Thoracic aorta (tissue), 2 donors: Measurements from ENCODE around the gene GLUD2. TPM values are rescaled to one million over a fixed set of nuclear protein-coding genes. Genes with fewer than 3 reads are reported as not detected.
"Not testable (repeated sequence)": the region's sequence is repeated elsewhere in the genome, so short reads cannot be mapped to it uniquely, and the experiment has no call there.

Experiments used
- ATAC-seq: fragments of 150-250 bp; one replicate; pipeline ENCODE4 v1.8.0; 2017; ENCODE audit warnings: low read depth; ENCODE audit not compliant: insufficient number of reproducible peaks, low FRiP score
- DNase-seq: peaks from one replicate; pipeline ENCODE4 v3.0.0-alpha.2; 2020; ENCODE audit warnings: low spot score
- H3K27ac ChIP-seq, 2 donors: fragments of 200-600 bp; sonication (generic); 1 replicate in 1 of 2; 2 replicates in 1 of 2; pipeline ENCODE4 v1.5.1; 2016; ENCODE audit warnings: mild to moderate bottlenecking in 2 of 2, moderate library complexity in 2 of 2
- H3K27me3 ChIP-seq: fragments of 200-600 bp; sonication (generic); replicated peaks from 2 replicates; pipeline ENCODE4 v1.6.0; 2016; ENCODE audit warnings: mild to moderate bottlenecking; ENCODE audit not compliant: insufficient read depth
- H3K36me3 ChIP-seq: fragments of 200-600 bp; sonication (generic); one replicate; pipeline ENCODE4 v1.5.1; 2016
- H3K4me1 ChIP-seq, 2 donors: fragments of 200-600 bp; sonication (generic); 1 replicate in 1 of 2; 2 replicates in 1 of 2; pipeline versions ENCODE4 v1.5.1 to v1.6.0; 2016; ENCODE audit warnings: low read depth in 2 of 2, mild to moderate bottlenecking in 1 of 2; ENCODE audit not compliant: control insufficient read depth in 1 of 2
- H3K4me3 ChIP-seq: fragments of 200-600 bp; sonication (generic); 2 replicates; pipeline ENCODE4 v1.5.1; 2016; ENCODE audit warnings: mild to moderate bottlenecking
- H3K9me3 ChIP-seq: fragments of 200-600 bp; sonication (generic); 2 replicates; pipeline ENCODE4 v1.5.1; 2016
- total RNA-seq, 2 donors: library from RNA; depleted of rRNA; stranded (reverse); fragments of >200 nt; gene quantifications; one replicate each; pipeline versions ENCODE4 v1.1.0 to v1.2.3, GENCODE V29; 2016
- TF ChIP-seq, protein P1 (sequence below): fragments of 200-600 bp; sonication (generic); IDR thresholded peaks from one replicate; pipeline ENCODE4 v1.5.1; 2019; ENCODE audit warnings: antibody characterized with exemption

The GLUD2 gene
- total RNA-seq = 1 to 10 TPM in 1 of 2 donors, under 1 TPM in 1; 0.27 to 2.5 TPM

DNA sequence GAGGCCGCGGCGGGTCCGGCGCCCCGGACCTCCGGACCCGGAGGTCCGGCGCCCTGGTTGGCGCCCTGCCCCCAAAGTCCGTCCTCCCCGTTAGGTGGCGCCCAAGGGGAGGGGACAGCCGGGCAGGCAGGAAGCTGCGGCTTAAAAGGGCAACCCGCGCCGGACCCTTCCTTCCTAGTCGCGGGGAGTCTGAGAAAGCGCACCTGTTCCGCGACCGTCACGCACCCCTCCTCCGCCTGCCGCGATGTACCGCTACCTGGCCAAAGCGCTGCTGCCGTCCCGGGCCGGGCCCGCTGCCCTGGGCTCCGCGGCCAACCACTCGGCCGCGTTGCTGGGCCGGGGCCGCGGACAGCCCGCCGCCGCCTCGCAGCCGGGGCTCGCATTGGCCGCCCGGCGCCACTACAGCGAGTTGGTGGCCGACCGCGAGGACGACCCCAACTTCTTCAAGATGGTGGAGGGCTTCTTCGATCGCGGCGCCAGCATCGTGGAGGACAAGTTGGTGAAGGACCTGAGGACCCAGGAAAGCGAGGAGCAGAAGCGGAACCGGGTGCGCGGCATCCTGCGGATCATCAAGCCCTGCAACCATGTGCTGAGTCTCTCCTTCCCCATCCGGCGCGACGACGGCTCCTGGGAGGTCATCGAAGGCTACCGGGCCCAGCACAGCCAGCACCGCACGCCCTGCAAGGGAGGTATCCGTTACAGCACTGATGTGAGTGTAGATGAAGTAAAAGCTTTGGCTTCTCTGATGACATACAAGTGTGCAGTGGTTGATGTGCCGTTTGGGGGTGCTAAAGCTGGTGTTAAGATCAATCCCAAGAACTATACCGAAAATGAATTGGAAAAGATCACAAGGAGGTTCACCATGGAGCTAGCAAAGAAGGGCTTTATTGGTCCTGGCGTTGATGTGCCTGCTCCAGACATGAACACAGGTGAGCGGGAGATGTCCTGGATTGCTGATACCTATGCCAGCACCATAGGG, at the start of gene GLUD2:
TSS of gene GLUD2 (plus strand) at position 170 of the 979 bp plus-strand sequence. CDS start at position 245, 75 bp downstream.
- H3K4me3 ChIP-seq = peak within 1 kb of the TSS; percentile 58
- not testable (repeated sequence) for DNase-seq

DNA sequence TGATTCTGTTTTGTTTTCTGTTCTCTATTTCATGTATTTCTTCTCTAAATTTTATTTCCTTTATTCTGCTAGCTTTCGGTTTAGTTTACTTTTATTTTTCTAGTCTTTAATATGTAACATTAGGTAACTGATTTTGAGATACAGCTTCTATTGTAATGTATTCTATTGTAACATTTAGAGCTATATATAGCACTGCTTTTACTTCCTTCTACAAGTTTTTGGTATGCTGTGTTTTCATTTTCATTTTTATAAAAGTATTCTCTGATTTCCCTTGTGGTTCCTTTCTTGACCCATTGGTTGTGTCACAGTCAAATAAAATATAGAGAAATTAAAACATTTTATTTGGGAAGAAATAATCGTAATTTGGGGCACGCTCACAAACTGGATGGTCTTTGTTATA, 48.0 kb upstream of the GLUD2 start:
- no peak overlapping the region for H3K4me3 ChIP-seq
- H3K36me3 ChIP-seq = no peaks in the 10 kb centered on the region
- DNase-seq = no peak
- TF ChIP-seq, protein P1, sequence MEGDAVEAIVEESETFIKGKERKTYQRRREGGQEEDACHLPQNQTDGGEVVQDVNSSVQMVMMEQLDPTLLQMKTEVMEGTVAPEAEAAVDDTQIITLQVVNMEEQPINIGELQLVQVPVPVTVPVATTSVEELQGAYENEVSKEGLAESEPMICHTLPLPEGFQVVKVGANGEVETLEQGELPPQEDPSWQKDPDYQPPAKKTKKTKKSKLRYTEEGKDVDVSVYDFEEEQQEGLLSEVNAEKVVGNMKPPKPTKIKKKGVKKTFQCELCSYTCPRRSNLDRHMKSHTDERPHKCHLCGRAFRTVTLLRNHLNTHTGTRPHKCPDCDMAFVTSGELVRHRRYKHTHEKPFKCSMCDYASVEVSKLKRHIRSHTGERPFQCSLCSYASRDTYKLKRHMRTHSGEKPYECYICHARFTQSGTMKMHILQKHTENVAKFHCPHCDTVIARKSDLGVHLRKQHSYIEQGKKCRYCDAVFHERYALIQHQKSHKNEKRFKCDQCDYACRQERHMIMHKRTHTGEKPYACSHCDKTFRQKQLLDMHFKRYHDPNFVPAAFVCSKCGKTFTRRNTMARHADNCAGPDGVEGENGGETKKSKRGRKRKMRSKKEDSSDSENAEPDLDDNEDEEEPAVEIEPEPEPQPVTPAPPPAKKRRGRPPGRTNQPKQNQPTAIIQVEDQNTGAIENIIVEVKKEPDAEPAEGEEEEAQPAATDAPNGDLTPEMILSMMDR = no peak
- H3K4me1 ChIP-seq = no peaks in the 10 kb centered on the region
- ATAC-seq = no peak
- no peak overlapping the region for H3K27ac ChIP-seq
- no peaks in the 10 kb centered on the region for H3K9me3 ChIP-seq
- no peaks in the 10 kb centered on the region for H3K27me3 ChIP-seq

More for the DNA sequence above, at the start of gene GLUD2:
- H3K36me3 ChIP-seq, H3K4me1 ChIP-seq, H3K27ac ChIP-seq, ATAC-seq, H3K27me3 ChIP-seq, H3K9me3 ChIP-seq: not testable (repeated sequence)

DNA sequence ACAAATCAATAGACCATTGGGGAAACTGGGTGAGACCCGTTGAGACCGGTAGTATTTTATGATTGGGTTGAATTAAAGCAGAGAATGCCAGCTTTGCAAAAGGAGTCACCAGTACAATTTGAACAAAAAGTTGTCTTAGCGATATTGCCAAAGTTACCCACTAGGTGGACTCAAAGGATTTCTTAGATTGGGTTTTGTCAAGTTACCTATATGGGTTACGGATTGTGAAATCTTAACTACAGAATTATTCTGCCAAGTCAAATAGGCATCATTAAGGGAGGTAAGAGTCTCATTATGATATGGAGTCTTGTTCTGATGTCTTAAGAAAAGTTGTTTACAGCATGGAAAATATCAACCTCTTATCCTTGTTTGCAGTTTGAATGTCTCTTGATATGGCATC, 46.8 kb upstream of the GLUD2 start:
- no peaks in the 10 kb centered on the region for H3K4me1 ChIP-seq
- TF ChIP-seq, protein P1 = no peak
- no peak for ATAC-seq
- no peak overlapping the region for H3K27ac ChIP-seq
- H3K9me3 ChIP-seq = no peaks in the 10 kb centered on the region
- H3K4me3 ChIP-seq = no peak overlapping the region
- H3K27me3 ChIP-seq = no peaks in the 10 kb centered on the region
- no peak for DNase-seq
- H3K36me3 ChIP-seq = no peaks in the 10 kb centered on the region

DNA sequence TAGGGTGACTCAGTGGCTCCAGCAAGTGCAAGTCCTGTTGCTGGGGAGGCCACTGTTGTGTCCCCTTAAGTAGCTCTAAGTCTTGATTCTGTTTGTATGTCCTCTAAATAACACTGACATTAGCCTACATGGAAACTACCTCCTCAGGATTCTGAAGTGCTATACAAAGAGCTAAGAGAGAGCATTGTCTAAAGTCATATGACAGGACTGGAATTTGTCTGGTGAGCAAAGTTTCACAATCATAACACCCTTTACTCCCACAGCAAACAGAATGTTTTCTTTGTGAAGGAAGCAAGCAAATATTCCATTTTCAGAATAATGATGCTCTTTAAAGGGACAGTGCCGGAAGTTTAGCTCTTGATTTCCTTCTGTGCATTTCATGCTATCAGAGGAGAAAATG, 38.5 kb upstream of the GLUD2 start:
- Histone ChIP-seq H3K4me3 (no peak overlapping the region), H3K27me3 (no peaks in the 10 kb centered on the region), H3K36me3 (no peaks in the 10 kb centered on the region), H3K4me1 (no peaks in the 10 kb centered on the region), H3K27ac (no peak overlapping the region), H3K9me3 (no peaks in the 10 kb centered on the region)
- TF ChIP-seq, protein P1 = no peak
- ATAC-seq (no peak), DNase-seq (no peak)

DNA sequence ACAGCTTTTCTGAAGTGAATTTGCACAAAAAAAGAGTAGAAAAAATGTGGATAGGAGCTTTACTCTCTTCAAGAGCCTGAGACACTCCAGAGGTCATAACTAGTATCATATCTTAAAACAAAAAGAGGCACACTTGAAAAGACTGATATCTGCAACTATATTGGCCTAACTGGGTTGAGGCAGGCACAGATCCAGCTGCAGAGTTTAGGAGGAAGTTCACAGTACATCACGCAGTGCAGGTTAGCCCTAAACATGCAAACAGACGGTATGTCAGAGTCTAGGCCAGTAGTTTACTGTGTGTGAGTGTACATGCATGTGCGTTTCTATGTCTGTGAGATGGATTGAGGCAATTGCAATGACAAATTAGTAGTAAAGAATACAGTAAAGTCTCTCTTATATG, 37.6 kb upstream of the GLUD2 start:
- TF ChIP-seq, protein P1 = no peak
- H3K27me3 ChIP-seq = no peaks in the 10 kb centered on the region
- H3K27ac ChIP-seq = no peak overlapping the region
- no peak for ATAC-seq
- H3K9me3 ChIP-seq = no peaks in the 10 kb centered on the region
- DNase-seq = no peak
- H3K36me3 ChIP-seq = no peaks in the 10 kb centered on the region
- H3K4me1 ChIP-seq = no peaks in the 10 kb centered on the region
- H3K4me3 ChIP-seq = no peak overlapping the region
